WTC11 (cell line): ENCODE results near the gene ACOX3. TPM values are rescaled to one million over a fixed set of nuclear protein-coding genes. Genes with fewer than 3 reads are reported as not detected.

Experiments
- ATAC-seq: fragments of 200-7000 bp; cut with Tn5 transposase; 2 replicates; pipeline ENCODE4 v1.10.0; 2021; ENCODE audit warnings: mild to moderate bottlenecking, moderate library complexity
- CTCF ChIA-PET: fragments of 300-600 bp; sonication (Branson Sonifier 250); formaldehyde crosslinking; loops from one replicate; lab custom pipeline; 2021; ENCODE audit warnings: antibody characterized with exemption; lab: Charles Lee
- POLR2A ChIA-PET: fragments of 350-600 bp; sonication (Branson Sonifier 250); formaldehyde crosslinking; loops from one replicate; lab custom pipeline; 2021; ENCODE audit warnings: antibody characterized with exemption; lab: Charles Lee
- DNase-seq: peaks from one replicate; pipeline ENCODE4 v3.0.0; 2021; ENCODE audit warnings: low spot score
- H3K27ac Mint-ChIP-seq: 2 replicates; pipeline ENCODE4 v1.8.0; 2021; ENCODE audit warnings: mixed read lengths
- H3K27me3 Mint-ChIP-seq: 2 replicates; pipeline ENCODE4 v1.8.0; 2021; ENCODE audit warnings: low read depth, mild to moderate bottlenecking, moderate library complexity, mixed read lengths
- H3K36me3 Mint-ChIP-seq: 2 replicates; pipeline ENCODE4 v1.8.0; 2021; ENCODE audit warnings: mixed read lengths
- H3K4me1 Mint-ChIP-seq: 2 replicates; pipeline ENCODE4 v1.8.0; 2022; ENCODE audit warnings: mixed read lengths
- H3K4me3 Mint-ChIP-seq: 2 replicates; pipeline ENCODE4 v1.8.0; 2021; ENCODE audit warnings: mild to moderate bottlenecking, moderate library complexity, mixed read lengths
- H3K9me3 Mint-ChIP-seq: 2 replicates; pipeline ENCODE4 v1.8.0; 2021; ENCODE audit warnings: mixed read lengths
- ATF1 ChIP-seq: sonication (generic); formaldehyde crosslinking; IDR thresholded peaks from 2 replicates; pipeline ENCODE4 v1.8.1; 2023; ENCODE audit warnings: mild to moderate bottlenecking, moderate library complexity, missing genetic modification reagents
- ETV6 ChIP-seq: sonication (generic); formaldehyde crosslinking; IDR thresholded peaks from 2 replicates; pipeline ENCODE4 v1.8.1; 2022; ENCODE audit warnings: mild to moderate bottlenecking, missing genetic modification reagents
- GRHL2 ChIP-seq: fragments of 250-450 bp; sonication (Bioruptor Pico); IDR thresholded peaks from 2 replicates; pipeline ENCODE4 v1.8.0; 2022; ENCODE audit warnings: mild to moderate bottlenecking, moderate library complexity; ENCODE audit not compliant: insufficient replicate concordance, severe bottlenecking
- HMGA2 ChIP-seq: fragments of 250-450 bp; sonication (Bioruptor Pico); IDR thresholded peaks from 2 replicates; pipeline ENCODE4 v1.4.0; 2021; ENCODE audit warnings: mild to moderate bottlenecking, moderate library complexity
- KAT7 ChIP-seq: sonication (generic); formaldehyde crosslinking; IDR thresholded peaks from 2 replicates; pipeline ENCODE4 v1.8.1; 2023; ENCODE audit warnings: missing genetic modification reagents, mild to moderate bottlenecking, borderline replicate concordance
- MXD4 ChIP-seq: fragments of 250-450 bp; sonication (Bioruptor Pico); IDR thresholded peaks from 2 replicates; pipeline ENCODE4 v1.8.0; 2021; ENCODE audit warnings: mild to moderate bottlenecking, moderate library complexity, borderline replicate concordance
- NFYB ChIP-seq: sonication (generic); formaldehyde crosslinking; conservative IDR thresholded peaks from 2 replicates; pipeline ENCODE4 v1.8.0; 2022; ENCODE audit warnings: low read depth, missing genetic modification reagents
- USF1 ChIP-seq: sonication (generic); formaldehyde crosslinking; IDR thresholded peaks from 2 replicates; pipeline ENCODE4 v1.8.0; 2022; ENCODE audit warnings: mild to moderate bottlenecking, missing genetic modification reagents
- total RNA-seq: library from RNA; stranded (reverse); gene quantifications from 3 replicates; pipeline ENCODE4 v1.2.3, GENCODE V29; 2021
- TF ChIP-seq, protein P1 (sequence below): fragments of 250-450 bp; sonication (Bioruptor Pico); IDR thresholded peaks from 2 replicates; pipeline ENCODE4 v1.9.0; 2021; ENCODE audit warnings: mild to moderate bottlenecking, borderline replicate concordance
- TF ChIP-seq, protein P2 (sequence below): sonication (generic); formaldehyde crosslinking; IDR thresholded peaks from 2 replicates; pipeline ENCODE4 v1.8.1; 2022; ENCODE audit warnings: low read depth, mild to moderate bottlenecking, moderate library complexity, missing genetic modification reagents, borderline replicate concordance
- TF ChIP-seq, protein P3 (sequence below): sonication (generic); formaldehyde crosslinking; conservative IDR thresholded peaks from 2 replicates; pipeline ENCODE4 v1.8.1; 2022; ENCODE audit warnings: mild to moderate bottlenecking, missing genetic modification reagents
- TF ChIP-seq, protein P4 (sequence below): fragments of 250-450 bp; sonication (Bioruptor Pico); IDR thresholded peaks from 2 replicates; pipeline ENCODE4 v1.9.0; 2021; ENCODE audit warnings: mild to moderate bottlenecking
- TF ChIP-seq, protein P5 (sequence below): sonication (generic); formaldehyde crosslinking; IDR thresholded peaks from 2 replicates; pipeline ENCODE4 v1.8.1; 2023; ENCODE audit warnings: mild to moderate bottlenecking, missing genetic modification reagents, moderate library complexity
- TF ChIP-seq, protein P6 (sequence below): sonication (generic); formaldehyde crosslinking; IDR thresholded peaks from 2 replicates; pipeline ENCODE4 v1.8.1; 2023; ENCODE audit warnings: mild to moderate bottlenecking, missing genetic modification reagents, borderline replicate concordance

ACOX3 gene
- total RNA-seq, 1 experiment from 2014 or later, result 10.7 TPM

- ChIA-PET POLR2A (no interaction called here), CTCF (interaction anchor here (1.8 to 3.0 kb wide), 5 partner anchors 24 to 92 kb away, joined by 5 to 59 read pairs (median 32); no protein-coding TSS in a partner anchor)
- ATAC-seq (no peak), DNase-seq (no peak)
- peaks cover 3% of the 10 kb centered on the region; the same call in 1 of the 2 replicates for H3K27me3 Mint-ChIP-seq
- H3K9me3 Mint-ChIP-seq, result peaks cover 3% of the 10 kb centered on the region
- H3K36me3 Mint-ChIP-seq, result 0 out of 2 replicates have a peak, but pooled peaks cover 2% of the 10 kb centered on the region
- no peak overlapping the region for H3K27ac Mint-ChIP-seq
- H3K4me3 Mint-ChIP-seq, result no peak overlapping the region
- TF ChIP-seq ATF1 (CRISPR knock-in tag), result no peak
- TF ChIP-seq MXD4, result no peak
- TF ChIP-seq, protein P1, sequence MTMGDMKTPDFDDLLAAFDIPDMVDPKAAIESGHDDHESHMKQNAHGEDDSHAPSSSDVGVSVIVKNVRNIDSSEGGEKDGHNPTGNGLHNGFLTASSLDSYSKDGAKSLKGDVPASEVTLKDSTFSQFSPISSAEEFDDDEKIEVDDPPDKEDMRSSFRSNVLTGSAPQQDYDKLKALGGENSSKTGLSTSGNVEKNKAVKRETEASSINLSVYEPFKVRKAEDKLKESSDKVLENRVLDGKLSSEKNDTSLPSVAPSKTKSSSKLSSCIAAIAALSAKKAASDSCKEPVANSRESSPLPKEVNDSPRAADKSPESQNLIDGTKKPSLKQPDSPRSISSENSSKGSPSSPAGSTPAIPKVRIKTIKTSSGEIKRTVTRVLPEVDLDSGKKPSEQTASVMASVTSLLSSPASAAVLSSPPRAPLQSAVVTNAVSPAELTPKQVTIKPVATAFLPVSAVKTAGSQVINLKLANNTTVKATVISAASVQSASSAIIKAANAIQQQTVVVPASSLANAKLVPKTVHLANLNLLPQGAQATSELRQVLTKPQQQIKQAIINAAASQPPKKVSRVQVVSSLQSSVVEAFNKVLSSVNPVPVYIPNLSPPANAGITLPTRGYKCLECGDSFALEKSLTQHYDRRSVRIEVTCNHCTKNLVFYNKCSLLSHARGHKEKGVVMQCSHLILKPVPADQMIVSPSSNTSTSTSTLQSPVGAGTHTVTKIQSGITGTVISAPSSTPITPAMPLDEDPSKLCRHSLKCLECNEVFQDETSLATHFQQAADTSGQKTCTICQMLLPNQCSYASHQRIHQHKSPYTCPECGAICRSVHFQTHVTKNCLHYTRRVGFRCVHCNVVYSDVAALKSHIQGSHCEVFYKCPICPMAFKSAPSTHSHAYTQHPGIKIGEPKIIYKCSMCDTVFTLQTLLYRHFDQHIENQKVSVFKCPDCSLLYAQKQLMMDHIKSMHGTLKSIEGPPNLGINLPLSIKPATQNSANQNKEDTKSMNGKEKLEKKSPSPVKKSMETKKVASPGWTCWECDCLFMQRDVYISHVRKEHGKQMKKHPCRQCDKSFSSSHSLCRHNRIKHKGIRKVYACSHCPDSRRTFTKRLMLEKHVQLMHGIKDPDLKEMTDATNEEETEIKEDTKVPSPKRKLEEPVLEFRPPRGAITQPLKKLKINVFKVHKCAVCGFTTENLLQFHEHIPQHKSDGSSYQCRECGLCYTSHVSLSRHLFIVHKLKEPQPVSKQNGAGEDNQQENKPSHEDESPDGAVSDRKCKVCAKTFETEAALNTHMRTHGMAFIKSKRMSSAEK (CRISPR knock-in tag), result no peak
- H3K4me1 Mint-ChIP-seq, result peaks cover 18% of the 10 kb centered on the region
Observed at GRCh38 chr4:8319061-8319460, 121.5 kb downstream of the ACOX3 start.

- H3K27ac Mint-ChIP-seq, result no peak overlapping the region
- 0 out of 2 replicates have a peak, but pooled peaks cover 3% of the 10 kb centered on the region for H3K9me3 Mint-ChIP-seq
- CTCF ChIA-PET, result interaction anchor here (3.0 kb wide), 1 partner anchor 84 kb away, joined by 59 read pairs; no protein-coding TSS in a partner anchor
- ATAC-seq, result no peak
- TF ChIP-seq GRHL2 (CRISPR knock-in tag) (no peak), HMGA2 (CRISPR knock-in tag) (no peak), NFYB (CRISPR knock-in tag) (no peak), ETV6 (CRISPR knock-in tag) (no peak), ATF1 (CRISPR knock-in tag) (no peak), USF1 (CRISPR knock-in tag) (no peak), KAT7 (CRISPR knock-in tag) (no peak)
- TF ChIP-seq, protein P2, sequence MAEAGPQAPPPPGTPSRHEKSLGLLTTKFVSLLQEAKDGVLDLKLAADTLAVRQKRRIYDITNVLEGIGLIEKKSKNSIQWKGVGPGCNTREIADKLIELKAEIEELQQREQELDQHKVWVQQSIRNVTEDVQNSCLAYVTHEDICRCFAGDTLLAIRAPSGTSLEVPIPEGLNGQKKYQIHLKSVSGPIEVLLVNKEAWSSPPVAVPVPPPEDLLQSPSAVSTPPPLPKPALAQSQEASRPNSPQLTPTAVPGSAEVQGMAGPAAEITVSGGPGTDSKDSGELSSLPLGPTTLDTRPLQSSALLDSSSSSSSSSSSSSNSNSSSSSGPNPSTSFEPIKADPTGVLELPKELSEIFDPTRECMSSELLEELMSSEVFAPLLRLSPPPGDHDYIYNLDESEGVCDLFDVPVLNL (CRISPR knock-in tag), result no peak
- TF ChIP-seq, protein P3, sequence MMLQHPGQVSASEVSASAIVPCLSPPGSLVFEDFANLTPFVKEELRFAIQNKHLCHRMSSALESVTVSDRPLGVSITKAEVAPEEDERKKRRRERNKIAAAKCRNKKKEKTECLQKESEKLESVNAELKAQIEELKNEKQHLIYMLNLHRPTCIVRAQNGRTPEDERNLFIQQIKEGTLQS (CRISPR knock-in tag), result no peak
- TF ChIP-seq, protein P4, sequence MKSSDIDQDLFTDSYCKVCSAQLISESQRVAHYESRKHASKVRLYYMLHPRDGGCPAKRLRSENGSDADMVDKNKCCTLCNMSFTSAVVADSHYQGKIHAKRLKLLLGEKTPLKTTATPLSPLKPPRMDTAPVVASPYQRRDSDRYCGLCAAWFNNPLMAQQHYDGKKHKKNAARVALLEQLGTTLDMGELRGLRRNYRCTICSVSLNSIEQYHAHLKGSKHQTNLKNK, result no peak
- TF ChIP-seq, protein P5, sequence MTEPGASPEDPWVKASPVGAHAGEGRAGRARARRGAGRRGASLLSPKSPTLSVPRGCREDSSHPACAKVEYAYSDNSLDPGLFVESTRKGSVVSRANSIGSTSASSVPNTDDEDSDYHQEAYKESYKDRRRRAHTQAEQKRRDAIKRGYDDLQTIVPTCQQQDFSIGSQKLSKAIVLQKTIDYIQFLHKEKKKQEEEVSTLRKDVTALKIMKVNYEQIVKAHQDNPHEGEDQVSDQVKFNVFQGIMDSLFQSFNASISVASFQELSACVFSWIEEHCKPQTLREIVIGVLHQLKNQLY (CRISPR knock-in tag), result no peak
- TF ChIP-seq, protein P6, sequence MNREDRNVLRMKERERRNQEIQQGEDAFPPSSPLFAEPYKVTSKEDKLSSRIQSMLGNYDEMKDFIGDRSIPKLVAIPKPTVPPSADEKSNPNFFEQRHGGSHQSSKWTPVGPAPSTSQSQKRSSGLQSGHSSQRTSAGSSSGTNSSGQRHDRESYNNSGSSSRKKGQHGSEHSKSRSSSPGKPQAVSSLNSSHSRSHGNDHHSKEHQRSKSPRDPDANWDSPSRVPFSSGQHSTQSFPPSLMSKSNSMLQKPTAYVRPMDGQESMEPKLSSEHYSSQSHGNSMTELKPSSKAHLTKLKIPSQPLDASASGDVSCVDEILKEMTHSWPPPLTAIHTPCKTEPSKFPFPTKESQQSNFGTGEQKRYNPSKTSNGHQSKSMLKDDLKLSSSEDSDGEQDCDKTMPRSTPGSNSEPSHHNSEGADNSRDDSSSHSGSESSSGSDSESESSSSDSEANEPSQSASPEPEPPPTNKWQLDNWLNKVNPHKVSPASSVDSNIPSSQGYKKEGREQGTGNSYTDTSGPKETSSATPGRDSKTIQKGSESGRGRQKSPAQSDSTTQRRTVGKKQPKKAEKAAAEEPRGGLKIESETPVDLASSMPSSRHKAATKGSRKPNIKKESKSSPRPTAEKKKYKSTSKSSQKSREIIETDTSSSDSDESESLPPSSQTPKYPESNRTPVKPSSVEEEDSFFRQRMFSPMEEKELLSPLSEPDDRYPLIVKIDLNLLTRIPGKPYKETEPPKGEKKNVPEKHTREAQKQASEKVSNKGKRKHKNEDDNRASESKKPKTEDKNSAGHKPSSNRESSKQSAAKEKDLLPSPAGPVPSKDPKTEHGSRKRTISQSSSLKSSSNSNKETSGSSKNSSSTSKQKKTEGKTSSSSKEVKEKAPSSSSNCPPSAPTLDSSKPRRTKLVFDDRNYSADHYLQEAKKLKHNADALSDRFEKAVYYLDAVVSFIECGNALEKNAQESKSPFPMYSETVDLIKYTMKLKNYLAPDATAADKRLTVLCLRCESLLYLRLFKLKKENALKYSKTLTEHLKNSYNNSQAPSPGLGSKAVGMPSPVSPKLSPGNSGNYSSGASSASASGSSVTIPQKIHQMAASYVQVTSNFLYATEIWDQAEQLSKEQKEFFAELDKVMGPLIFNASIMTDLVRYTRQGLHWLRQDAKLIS (CRISPR knock-in tag), result no peak
- TF ChIP-seq, all 79 proteins: peak for 0
- DNase-seq, result no peak
- Mint-ChIP-seq H3K4me3 (no peak overlapping the region), H3K4me1 (peaks cover 18% of the 10 kb centered on the region), H3K36me3 (no peaks in the 10 kb centered on the region), H3K27me3 (peaks cover 3% of the 10 kb centered on the region; the same call in 1 of the 2 replicates)
- POLR2A ChIA-PET, result no interaction called here
Observed at GRCh38 chr4:8318509-8318908, 122.0 kb downstream of the ACOX3 start.
